ENCODE results near the gene ATAD1.
A peak's percentile ranks its signal among the peaks of the same experiment; 100 is the strongest.
"Not testable (repeated sequence)": the region's sequence is repeated elsewhere in the genome, so short reads cannot be mapped to it uniquely, and the experiment has no call there.

The ATAD1 gene

DNA sequence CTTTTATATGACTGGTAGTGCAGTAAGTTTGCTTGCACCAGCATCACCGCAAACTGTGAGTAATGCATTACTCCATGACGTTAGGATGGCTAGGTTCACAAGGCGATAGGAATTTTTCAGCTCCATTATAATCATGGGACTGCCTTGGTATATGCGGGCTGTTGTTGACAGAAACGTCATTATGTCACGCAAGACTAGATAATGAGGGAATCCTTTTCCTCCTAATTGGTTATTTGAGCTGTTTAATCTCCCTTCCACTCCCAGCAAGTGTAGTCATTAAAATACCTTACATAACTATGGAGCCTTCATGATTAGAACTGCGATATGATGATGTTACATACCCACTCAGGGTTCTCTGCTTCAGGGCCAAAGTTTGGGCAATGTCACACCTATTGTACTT, 28.0 kb upstream of the ATAD1 start:
- no peak for DNase-seq (ENCODE audit: low read depth)

DNA sequence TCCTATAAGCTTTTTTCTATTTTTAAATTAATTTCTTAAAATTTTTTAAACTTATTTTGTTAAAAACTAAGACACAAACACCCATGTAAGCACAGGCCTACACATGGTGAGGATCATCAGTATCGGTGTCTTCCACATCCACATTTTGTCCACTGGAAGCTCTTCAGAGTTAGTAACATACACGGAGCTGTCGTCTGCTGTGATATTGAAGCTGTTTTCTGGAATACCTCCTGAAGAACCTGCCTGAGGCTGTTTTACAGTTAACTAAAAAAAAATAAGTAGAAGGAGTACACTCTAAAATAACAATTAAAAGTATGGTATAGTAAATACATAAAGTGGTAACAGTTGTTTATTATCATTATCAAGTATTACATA, 27.6 kb upstream of the ATAD1 start:
- DNase-seq (ENCODE audit: low read depth) = no peak

- no peak for DNase-seq (ENCODE audit: low read depth)
Measured at GRCh38 chr10:87844837-87845623, 27.0 kb upstream of the ATAD1 start.

- no peak for DNase-seq (ENCODE audit: low read depth)
Measured at GRCh38 chr10:87843714-87844113, 25.7 kb upstream of the ATAD1 start.

DNA sequence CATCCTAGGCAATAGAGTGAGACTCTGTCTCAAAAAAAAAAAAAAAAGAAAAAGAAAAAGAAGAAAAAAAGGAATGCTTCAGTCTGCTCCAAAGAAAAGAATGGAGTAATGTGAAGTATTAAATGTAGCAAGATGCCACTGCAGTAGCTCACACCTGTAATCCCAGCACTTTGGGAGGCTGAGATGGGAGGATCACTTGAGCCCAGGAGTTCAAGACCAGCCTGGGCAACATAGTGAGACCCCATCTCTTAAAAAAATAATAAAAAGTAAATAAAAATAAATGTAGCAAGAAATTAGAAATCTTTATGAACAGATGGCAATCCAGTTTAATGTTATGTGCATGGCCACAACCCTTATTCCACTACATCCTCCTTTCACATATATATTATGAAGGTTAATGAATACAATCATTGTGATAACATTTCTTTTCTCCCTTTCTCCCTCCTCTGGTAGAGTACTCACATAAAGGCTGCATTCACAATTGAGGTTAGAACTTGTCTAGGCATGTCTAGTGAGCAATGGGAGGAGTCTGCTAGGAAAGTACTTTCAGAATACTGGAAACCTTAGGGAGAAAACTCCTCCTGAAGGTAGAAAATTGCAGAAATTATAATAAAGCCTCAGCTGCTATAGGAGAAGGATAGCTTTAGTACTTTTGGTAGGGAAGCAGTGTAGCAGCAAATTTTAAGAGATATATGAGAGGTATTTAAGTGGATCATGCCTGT, 24.9 kb upstream of the ATAD1 start:
- peak; percentile 70 for DNase-seq (ENCODE audit: low read depth)

- no peak for DNase-seq (ENCODE audit: low read depth)
Measured at GRCh38 chr10:87842220-87842641, 24.2 kb upstream of the ATAD1 start.

GRCh38 chr10:87841186-87841585, 23.2 kb upstream of the ATAD1 start:
- DNase-seq (ENCODE audit: low read depth) = no peak

DNA sequence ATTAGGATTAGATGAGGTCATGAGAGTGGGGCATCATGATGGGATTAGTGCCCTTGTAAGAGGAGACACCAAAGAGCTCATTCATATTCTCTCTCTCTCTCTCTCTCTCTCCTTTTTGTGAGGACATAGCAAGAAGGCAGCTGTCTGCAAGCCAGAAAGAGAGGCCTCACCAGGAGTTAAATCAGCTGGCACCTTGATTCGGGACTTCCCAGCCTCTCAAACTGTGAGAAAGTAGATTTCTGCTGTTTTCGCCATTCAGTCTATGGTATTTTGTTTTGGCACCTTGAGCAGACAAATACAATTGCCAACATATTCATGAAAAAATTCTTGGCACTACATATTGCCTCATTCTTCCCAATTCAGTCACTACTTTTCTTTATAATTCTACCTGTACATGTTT, 20.6 kb upstream of the ATAD1 start:
- no peak for DNase-seq (ENCODE audit: low read depth)

DNA sequence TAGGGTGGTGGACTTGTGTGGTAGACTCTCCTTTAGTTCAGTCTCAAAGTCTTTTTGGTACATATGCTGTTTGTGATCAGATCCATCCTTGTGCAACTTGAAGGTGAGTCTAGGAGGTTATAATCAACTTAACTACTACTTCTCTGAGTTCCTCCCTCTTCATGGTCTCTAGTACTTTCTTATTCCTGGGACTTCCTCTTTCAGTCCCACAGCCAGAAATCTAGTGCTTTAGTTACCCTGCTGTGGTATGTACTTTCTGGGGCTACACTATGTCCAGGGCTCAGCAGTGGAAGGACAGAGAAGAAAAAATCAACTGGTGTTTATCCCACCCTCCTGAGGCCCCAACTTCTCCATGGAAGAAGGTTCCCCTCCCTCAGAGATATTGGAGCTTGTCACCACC, 19.4 kb upstream of the ATAD1 start:
- DNase-seq (ENCODE audit: low read depth) = no peak

DNA sequence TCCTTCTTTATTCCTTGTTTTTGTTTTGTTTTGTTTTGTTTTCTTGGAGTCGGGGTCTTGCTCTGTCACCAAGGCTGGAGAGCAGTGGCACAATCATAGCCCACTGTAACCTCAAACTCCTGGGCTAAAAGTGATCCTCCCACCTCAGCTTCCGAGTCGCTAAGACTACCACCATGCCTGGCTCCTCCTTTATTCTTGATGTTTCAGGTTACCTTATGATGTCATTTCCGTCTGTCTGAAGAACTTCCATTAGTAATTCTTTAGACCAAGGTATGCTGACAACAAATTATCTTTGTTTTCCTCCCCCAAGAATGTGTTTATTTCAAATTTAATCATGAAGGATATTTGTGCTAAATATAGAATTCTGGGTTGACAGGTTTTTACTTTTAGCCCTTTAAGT, 18.1 kb upstream of the ATAD1 start:
- no peak for DNase-seq (ENCODE audit: low read depth)

DNA sequence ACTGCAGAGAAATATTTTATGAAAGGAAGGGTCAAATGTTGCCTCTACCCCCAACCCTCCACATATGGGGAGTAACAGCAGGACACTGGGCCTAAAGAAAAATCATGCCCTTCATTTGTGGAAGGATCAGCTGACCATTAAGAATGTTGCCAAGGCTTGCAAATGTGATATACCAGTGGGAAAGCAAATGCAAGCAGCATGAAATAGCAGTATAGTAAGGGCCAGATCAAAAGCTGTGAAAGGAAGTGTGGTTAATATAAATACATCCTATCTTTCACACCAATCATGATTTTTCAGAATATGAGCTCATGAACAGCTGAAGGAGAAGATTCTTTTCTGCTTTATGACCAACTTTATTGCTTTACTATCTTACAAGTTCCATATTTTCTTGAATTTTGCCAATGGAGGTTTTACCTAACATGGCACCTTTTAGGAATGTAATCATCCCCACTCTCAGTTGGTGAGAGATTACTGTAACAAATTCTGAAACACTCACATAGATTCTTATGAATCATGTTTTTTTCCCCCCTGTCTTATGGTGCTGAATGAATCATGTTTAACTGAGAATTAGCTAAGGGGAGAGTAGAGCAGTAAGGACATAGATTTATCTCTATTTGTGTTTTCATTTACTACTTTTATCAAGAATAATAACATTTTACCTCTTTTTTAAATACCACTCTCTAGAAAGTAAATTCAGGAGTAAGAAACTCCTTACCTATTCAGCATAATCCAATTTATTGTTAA, 12.1 kb upstream of the ATAD1 start:
- no peak for DNase-seq (ENCODE audit: low read depth)

GRCh38 chr10:87829051-87829450, 11.0 kb upstream of the ATAD1 start:
- not testable (repeated sequence) for DNase-seq (ENCODE audit: low read depth)

DNA sequence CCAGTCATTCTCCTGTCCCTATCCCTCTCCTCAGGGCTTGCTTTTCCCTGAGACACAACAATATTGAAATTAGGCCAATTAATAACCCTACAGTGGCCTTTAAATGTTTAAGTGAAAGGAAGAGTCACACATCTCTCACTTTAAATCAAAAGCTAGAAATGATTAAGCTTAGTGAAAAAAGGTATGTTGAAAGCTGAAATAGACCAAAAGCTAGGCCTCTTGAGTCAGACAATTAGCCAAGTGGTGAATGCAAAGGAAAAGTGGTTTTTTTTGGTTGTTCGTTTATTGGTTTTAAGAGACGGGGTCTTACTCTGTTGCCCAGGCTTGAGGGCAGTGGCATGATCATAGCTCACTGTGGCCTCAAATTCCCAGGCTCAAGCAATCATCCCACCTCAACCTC, 9.7 kb upstream of the ATAD1 start:
- DNase-seq (ENCODE audit: low read depth) = no peak

- DNase-seq (ENCODE audit: low read depth) = no peak
Measured at GRCh38 chr10:87826653-87827052, 8.6 kb upstream of the ATAD1 start.

DNA sequence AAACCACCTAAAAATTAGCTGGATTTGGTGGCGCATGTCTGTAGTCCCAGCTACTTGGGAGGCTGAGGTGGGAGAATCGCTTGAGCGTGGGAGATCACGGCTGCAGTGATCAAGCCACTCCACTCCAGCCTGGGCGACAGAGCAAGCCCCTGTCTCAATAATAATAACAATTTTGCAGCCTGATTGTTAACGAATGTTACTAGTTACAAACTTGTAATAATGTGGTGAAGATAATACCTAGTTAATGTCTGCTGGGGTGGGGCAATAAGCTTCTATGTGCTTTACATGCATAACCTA, 1.2 kb upstream of the ATAD1 start:
- no peak for DNase-seq (ENCODE audit: low read depth)

DNA sequence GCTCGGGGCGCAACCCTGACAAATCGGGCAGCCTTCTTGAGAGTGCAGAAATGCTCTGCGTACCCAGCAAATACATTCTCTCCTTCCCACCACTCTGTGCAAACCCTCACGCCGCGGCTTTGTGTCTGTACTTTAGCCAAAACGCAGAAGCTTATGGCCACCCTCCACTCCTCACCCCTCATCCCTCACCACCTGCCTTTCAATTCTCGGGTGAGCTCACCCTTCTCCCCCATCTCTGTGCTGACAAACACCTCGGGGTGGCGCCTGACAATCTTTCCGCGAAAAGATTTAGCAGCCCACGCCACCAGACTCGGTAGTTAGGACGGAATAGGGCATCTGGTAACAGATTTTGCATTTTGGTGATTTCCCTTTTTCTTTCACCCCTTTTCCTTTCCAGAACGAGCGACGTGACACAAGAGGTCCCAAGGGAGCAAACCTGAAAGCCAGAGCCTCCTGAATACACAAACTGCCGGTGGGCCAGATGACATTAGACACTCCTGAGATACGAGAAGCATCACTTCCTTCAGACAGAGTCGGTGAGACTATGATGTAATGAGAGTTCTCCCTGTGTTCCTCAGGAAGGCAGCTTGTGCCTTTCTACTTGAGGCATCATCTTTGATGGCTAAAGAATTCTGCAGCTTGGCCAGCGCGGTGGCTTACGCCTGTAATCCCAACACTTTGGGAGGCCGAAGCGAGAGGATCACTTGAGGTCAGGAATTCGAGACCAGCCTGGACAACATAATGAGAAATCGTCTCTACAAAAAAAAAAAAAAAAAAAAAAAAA, 671 bp upstream of the ATAD1 start:
- no peak for DNase-seq (ENCODE audit: low read depth)

GRCh38 chr10:87816898-87817608, 973 bp downstream of the ATAD1 start:
- no peak for DNase-seq (ENCODE audit: low read depth)

DNA sequence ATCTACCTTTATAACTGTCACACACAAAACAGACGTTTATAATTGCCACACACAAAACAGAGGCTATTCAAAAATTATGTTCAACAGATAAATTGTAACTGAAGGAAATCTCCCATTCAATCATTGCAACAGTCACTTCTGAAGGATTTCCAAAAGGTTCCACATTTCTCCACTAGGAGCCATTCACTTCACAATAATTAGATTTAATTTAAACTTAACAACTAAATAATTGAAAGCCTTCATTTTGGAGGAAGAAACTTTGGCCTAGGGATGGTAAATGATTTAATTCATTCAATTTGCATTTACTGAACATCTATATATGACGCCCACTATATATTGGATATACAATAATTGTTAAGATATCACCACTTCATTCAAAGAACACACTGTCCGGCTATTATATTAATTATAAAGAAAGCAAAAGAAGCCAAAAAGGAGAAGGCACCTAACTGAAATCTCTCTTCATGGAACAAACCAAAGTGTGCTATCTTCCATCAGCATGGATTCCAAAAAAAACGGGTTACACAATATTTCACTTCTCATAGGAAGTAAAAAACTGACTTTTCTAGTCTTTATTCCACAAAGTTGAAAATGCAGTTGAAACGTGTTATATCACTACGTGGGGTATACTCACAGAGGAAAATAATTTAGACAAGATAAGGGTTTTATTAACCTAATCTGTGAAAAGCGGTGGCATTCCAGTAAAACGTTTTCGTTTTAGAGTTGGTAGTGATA, 1.7 kb downstream of the ATAD1 start:
- no peak for DNase-seq (ENCODE audit: low read depth)

DNA sequence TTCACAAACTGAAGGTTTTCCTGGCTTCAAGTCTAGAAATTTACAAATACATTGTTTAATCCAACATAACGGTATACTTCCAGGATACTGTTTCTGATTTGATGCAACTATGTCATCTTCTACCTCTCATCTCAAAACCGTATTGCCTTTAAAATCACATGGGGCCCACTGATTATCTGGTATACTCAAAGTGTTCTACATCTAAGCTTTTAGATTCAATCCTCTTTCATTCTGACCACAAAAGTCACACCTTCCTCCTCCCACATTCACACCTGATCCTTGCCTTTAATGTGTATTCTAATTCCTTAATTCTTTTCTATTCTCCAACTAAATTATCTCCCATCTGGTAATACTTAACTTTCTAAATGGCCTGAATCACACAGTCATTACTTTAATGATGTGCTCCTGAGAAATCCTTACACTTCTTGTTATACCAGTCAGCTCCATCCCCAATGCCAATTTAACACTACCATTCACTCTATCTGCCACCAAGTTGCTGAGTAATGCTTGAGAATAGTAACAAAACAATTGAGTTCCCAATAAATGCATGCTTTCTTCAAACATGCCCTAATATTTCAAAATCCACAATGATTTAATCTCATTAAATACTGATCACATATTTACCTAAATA, 13.0 kb downstream of the ATAD1 start:
- no peak for DNase-seq (ENCODE audit: low read depth)

DNA sequence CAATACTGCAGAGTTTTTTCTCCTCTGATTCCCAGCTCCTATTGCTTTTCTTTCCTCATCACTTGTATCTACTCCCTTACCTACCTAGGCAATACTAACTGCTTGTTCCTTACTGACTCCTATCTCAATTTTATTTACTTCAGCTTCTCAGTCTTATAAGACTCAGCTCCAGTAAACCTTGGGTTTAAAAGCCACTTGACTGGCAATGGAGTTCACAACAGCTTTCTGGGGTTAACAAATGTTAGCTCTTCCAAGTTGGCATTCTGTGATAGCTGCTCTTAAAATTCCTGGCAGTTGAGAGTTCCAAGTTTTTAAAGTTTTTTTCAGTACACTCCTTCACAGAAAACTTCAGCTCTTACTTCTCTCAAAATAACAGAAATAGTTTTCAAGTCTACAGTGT, 14.2 kb downstream of the ATAD1 start:
- DNase-seq (ENCODE audit: low read depth) = no peak

- no peak for DNase-seq (ENCODE audit: low read depth)
Measured at GRCh38 chr10:87803328-87803727, 14.7 kb downstream of the ATAD1 start.

Data from stromal cell of bone marrow (primary cell).